Suprapubic skin (tissue), 4 donors: Measurements from ENCODE around the gene TM9SF2.

Experiments used
- CTCF ChIP-seq, 2 donors: fragments of 200-600 bp in 1 of 2; fragments of 450-650 bp in 1 of 2; sonication (generic) in 1 of 2; IDR thresholded peaks; one replicate each; pipeline ENCODE4 v1.5.1; 2016 to 2019; ENCODE audit warnings: antibody characterized with exemption in 2 of 2, mild to moderate bottlenecking in 1 of 2, moderate library complexity in 1 of 2
- POLR2A ChIP-seq, 2 donors: fragments of 450-650 bp; IDR thresholded peaks; one replicate each; pipeline ENCODE4 v1.6.1; 2017; ENCODE audit warnings: antibody characterized with exemption in 2 of 2, mild to moderate bottlenecking in 2 of 2, moderate library complexity in 2 of 2
- POLR2AphosphoS5 ChIP-seq, 3 donors: sonication (generic); formaldehyde crosslinking; IDR thresholded peaks; one replicate each; pipeline ENCODE4 v1.6.1; 2017; ENCODE audit warnings: antibody characterized with exemption in 3 of 3

GRCh38 chr13:99601535-99601934 lies 100.3 kb downstream of the TM9SF2 start:
- TF ChIP-seq CTCF (IDR thresholded peaks at IDR 0.05) (no peak), POLR2AphosphoS5 (IDR thresholded peaks at IDR 0.05) (no peak), POLR2A (IDR thresholded peaks at IDR 0.05) (no peak)
